CD14-positive monocyte (primary cell): Measurements from ENCODE around the gene YRDC. TPM values are rescaled to one million over a fixed set of nuclear protein-coding genes. Genes with fewer than 3 reads are reported as not detected.

Experiments used
- DNase-seq, 3 donors: peaks; one replicate each; pipeline ENCODE4 v3.0.0-alpha.2; 2011 to 2022
- H2AFZ ChIP-seq: 2 replicates; pipeline ENCODE4 v1.6.0; 2012; ENCODE audit warnings: mild to moderate bottlenecking, low read depth, low read length, inconsistent platforms; ENCODE audit not compliant: insufficient read depth, poor library complexity, severe bottlenecking
- H3K27ac ChIP-seq, 2 donors: 1 replicate in 1 of 2; 2 replicates in 1 of 2; pipeline ENCODE4 v1.5.1; 2012 to 2013; ENCODE audit warnings: low read length in 2 of 2, control low read depth in 1 of 2, inconsistent platforms in 1 of 2, low read depth in 1 of 2, mild to moderate bottlenecking in 1 of 2
- H3K27me3 ChIP-seq, 2 donors: one replicate each; pipeline versions ENCODE4 v1.6.0 to v1.6.1; 2011 to 2013; ENCODE audit warnings: low read length in 2 of 2; ENCODE audit not compliant: control insufficient read depth in 2 of 2, insufficient read depth in 2 of 2
- H3K36me3 ChIP-seq, 2 donors: replicated peaks in 1 of 2; 1 replicate in 1 of 2; 2 replicates in 1 of 2; pipeline versions ENCODE4 v1.5.1 to v1.6.1; 2012 to 2013; ENCODE audit warnings: low read length in 2 of 2, control low read depth in 1 of 2, inconsistent platforms in 1 of 2, mild to moderate bottlenecking in 1 of 2; ENCODE audit not compliant: insufficient read depth in 2 of 2, control insufficient read depth in 1 of 2
- H3K4me1 ChIP-seq, 2 donors: 1 replicate in 1 of 2; 2 replicates in 1 of 2; pipeline versions ENCODE4 v1.5.1 to v1.6.1; 2012 to 2013; ENCODE audit warnings: low read length in 2 of 2, control low read depth in 1 of 2, inconsistent platforms in 1 of 2, mild to moderate bottlenecking in 1 of 2, moderate library complexity in 1 of 2; ENCODE audit not compliant: insufficient read depth in 2 of 2, control insufficient read depth in 1 of 2
- H3K4me2 ChIP-seq: replicated peaks from 2 replicates; pipeline ENCODE3; 2012; ENCODE audit warnings: low read length, moderate library complexity, mild to moderate bottlenecking; ENCODE audit not compliant: poor library complexity, severe bottlenecking; ENCODE audit errors: extremely low read depth
- H3K4me3 ChIP-seq, 3 experiments: fragments of 200-600 bp in 1 of 3; sonication (generic) in 1 of 3; replicated peaks in 1 of 3; 1 replicate in 2 of 3; 2 replicates in 1 of 3; pipeline ENCODE4 v1.5.1; 2011 to 2013; ENCODE audit warnings: low read length in 3 of 3, mild to moderate bottlenecking in 3 of 3, control low read depth in 2 of 3, low read depth in 2 of 3, inconsistent platforms in 1 of 3, moderate library complexity in 1 of 3
- H3K79me2 ChIP-seq: 2 replicates; pipeline ENCODE4 v1.6.0; 2012; ENCODE audit warnings: mild to moderate bottlenecking, control low read depth, inconsistent platforms, low read length, moderate library complexity; ENCODE audit not compliant: insufficient read depth
- H3K9ac ChIP-seq: 2 replicates; pipeline ENCODE4 v1.6.0; 2017; ENCODE audit warnings: low read length, mild to moderate bottlenecking; ENCODE audit not compliant: insufficient read depth, poor library complexity, severe bottlenecking
- H3K9me3 ChIP-seq, 2 donors: replicated peaks in 1 of 2; 1 replicate in 1 of 2; 2 replicates in 1 of 2; pipeline versions ENCODE4 v1.5.1 to v1.6.1; 2012 to 2013; ENCODE audit warnings: low read length in 2 of 2, control low read depth in 1 of 2; ENCODE audit not compliant: control insufficient read depth in 1 of 2, insufficient read depth in 1 of 2
- H4K20me1 ChIP-seq: 2 replicates; pipeline ENCODE4 v1.6.0; 2012; ENCODE audit warnings: mild to moderate bottlenecking, low read length, control low read depth, moderate library complexity; ENCODE audit not compliant: insufficient read depth
- H3K27ac Mint-ChIP-seq, 7 donors: one replicate each; pipeline ENCODE4 v1.8.0; 2020; ENCODE audit warnings: mild to moderate bottlenecking in 7 of 7, mixed read lengths in 7 of 7, moderate library complexity in 6 of 7, inconsistent platforms in 2 of 7
- H3K27me3 Mint-ChIP-seq, 3 donors: one replicate each; pipeline ENCODE4 v1.8.0; 2021 to 2022; ENCODE audit warnings: low read depth in 3 of 3, mild to moderate bottlenecking in 3 of 3, mixed read lengths in 3 of 3, moderate library complexity in 3 of 3, inconsistent platforms in 1 of 3
- H3K36me3 Mint-ChIP-seq, 2 donors: one replicate each; pipeline ENCODE4 v1.8.0; 2020; ENCODE audit warnings: mixed read lengths in 2 of 2, inconsistent platforms in 1 of 2, mild to moderate bottlenecking in 1 of 2
- H3K4me1 Mint-ChIP-seq: one replicate; pipeline ENCODE4 v1.8.0; 2020; ENCODE audit warnings: mild to moderate bottlenecking, mixed read lengths
- H3K4me3 Mint-ChIP-seq, 2 donors: one replicate each; pipeline ENCODE4 v1.8.0; 2020; ENCODE audit warnings: mild to moderate bottlenecking in 2 of 2, mixed read lengths in 2 of 2, moderate library complexity in 1 of 2
- H3K9me3 Mint-ChIP-seq, 7 donors: one replicate each; pipeline ENCODE4 v1.8.0; 2020 to 2022; ENCODE audit warnings: mixed read lengths in 7 of 7, mild to moderate bottlenecking in 6 of 7, moderate library complexity in 6 of 7, inconsistent platforms in 2 of 7
- WGBS: methylation state at CpG from one replicate; pipeline ENCODE4 v1.1.5; 2013; ENCODE audit warnings: missing lambda C conversion rate; ENCODE audit not compliant: insufficient coverage; 5-methylcytosine and 5-hydroxymethylcytosine counted together
- intact Hi-C, 2 donors: fragments of 100-400 bp; cut with micrococcal nuclease; formaldehyde crosslinking; loops; one replicate each; pipeline versions ENCODE4 v1.15.0 to v1.15.1; 2023
- polyA plus RNA-seq, 3 donors: library from polyadenylated mRNA; depleted of rRNA in 1 of 3; unstranded in 2 of 3; stranded (reverse) in 1 of 3; fragments of 300-500 nt in 2 of 3; fragments of >200 nt in 1 of 3; fragmentation: Illumina TruSeq in 2 of 3; gene quantifications; 1 replicate in 2 of 3; 2 replicates in 1 of 3; pipeline ENCODE4 v1.2.3, GENCODE V29; 2012 to 2021
- TF ChIP-seq, protein P1 (sequence below): fragments of 200-600 bp; IDR thresholded peaks from one replicate; pipeline ENCODE4 v1.8.0; 2022; ENCODE audit warnings: antibody characterized with exemption, mild to moderate bottlenecking

The YRDC gene
- polyA plus RNA-seq, 3 donors = 10.4 to 29.6 (median 13.3) TPM

DNA sequence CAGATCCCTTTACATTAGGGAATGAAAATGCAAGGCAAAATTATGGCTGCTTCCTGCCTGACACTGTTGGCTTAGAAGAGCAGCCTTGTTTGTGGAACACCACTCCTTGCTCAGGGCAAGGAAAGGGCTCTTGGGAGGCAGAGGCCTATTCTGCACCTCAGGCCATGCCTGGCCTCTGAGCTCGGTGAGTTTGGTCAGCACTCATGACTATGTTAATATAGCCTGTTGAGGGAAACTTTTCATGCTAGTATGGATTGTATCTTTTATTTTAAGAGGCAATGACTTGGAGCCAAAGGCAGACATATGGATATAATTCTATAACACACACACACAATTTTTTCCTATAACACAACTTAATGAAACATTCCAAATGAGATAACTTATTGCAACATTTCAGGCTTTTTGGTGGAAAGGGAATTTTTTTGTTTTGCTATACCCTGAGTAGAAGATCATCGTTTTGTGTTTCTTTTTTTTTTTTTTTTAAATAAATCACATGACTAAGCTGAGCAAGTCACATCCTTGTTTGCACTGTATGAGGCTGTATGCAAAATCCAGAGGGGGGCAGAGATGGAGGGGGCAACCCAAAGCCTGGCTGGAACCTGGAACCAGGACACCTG is 5.6 kb upstream of the YRDC start:
- peaks cover 8 to 47% of the 10 kb centered on the region in 2 donors for H3K4me1 ChIP-seq
- H3K27ac ChIP-seq = peak overlapping the region in 1 of 2 donors; percentile 59
- no CpG with 5 or more reads among the region's 2 CpGs for WGBS
- Mint-ChIP-seq H3K9me3 (no peaks in the 10 kb centered on the region), H3K27ac (peak overlapping the region in 4 of 7 donors; percentile 18 to 69 (median 54)), H3K27me3 (no peaks in the 10 kb centered on the region), H3K4me3 (no peak overlapping the region), H3K36me3 (peaks cover 64 to 78% of the 10 kb centered on the region in 2 donors), H3K4me1 (peaks cover 44% of the 10 kb centered on the region)
- no peak overlapping the region for H3K9ac ChIP-seq
- H3K9me3 ChIP-seq = no peaks in the 10 kb centered on the region
- no peak for DNase-seq
- H3K4me3 ChIP-seq = no peak overlapping the region
- H4K20me1 ChIP-seq = peaks cover 83% of the 10 kb centered on the region
- H2AFZ ChIP-seq = no peak overlapping the region
- TF ChIP-seq, protein P1, sequence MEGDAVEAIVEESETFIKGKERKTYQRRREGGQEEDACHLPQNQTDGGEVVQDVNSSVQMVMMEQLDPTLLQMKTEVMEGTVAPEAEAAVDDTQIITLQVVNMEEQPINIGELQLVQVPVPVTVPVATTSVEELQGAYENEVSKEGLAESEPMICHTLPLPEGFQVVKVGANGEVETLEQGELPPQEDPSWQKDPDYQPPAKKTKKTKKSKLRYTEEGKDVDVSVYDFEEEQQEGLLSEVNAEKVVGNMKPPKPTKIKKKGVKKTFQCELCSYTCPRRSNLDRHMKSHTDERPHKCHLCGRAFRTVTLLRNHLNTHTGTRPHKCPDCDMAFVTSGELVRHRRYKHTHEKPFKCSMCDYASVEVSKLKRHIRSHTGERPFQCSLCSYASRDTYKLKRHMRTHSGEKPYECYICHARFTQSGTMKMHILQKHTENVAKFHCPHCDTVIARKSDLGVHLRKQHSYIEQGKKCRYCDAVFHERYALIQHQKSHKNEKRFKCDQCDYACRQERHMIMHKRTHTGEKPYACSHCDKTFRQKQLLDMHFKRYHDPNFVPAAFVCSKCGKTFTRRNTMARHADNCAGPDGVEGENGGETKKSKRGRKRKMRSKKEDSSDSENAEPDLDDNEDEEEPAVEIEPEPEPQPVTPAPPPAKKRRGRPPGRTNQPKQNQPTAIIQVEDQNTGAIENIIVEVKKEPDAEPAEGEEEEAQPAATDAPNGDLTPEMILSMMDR = no peak
- intact Hi-C loops = loop anchor here in 1 of 2 donors (10.0 kb wide), 1 partner anchor 191 kb away; the partner anchor contains the start of gene FHL3
- peaks cover 79% of the 10 kb centered on the region for H3K79me2 ChIP-seq
- H3K27me3 ChIP-seq = no peaks in the 10 kb centered on the region
- H3K4me2 ChIP-seq = no peak overlapping the region
- peaks cover 43 to 68% of the 10 kb centered on the region in 2 donors for H3K36me3 ChIP-seq

DNA sequence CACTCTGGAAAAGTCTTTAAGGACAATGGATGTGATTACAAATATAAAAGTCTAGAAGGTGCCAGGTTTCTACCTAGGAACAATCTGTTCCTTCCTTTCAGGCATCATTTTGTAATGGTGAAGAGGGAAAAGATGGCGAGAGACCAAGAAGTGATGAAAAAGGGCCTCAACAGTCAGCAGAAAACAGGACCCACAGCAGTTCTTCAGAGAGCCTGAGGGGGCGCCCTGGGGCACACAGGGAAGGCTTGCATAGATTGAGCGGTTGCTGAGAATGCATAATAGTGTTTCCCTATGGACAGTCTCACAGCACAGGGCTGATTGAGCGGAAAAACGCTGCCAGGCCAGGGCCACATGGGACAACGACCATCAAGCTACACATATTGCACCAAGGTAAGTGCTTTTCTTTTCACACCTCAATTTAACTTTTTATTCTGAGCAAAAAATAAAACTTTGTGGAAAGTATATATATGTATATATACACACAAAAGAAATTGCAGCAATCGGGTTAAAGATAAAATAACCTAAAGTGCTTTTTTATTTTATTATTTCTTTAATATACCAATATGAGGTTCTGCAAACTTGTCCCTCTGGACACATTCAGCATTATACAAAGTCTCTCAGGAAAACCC is 3.1 kb upstream of the YRDC start:
- intact Hi-C loops = loop anchor here in 1 of 2 donors (10.0 kb wide), 1 partner anchor 194 kb away; the partner anchor contains the start of gene FHL3
- Histone ChIP-seq H3K4me2 (no peak overlapping the region), H3K4me3 (no peak overlapping the region), H3K79me2 (peaks cover 82% of the 10 kb centered on the region), H4K20me1 (peaks cover 84% of the 10 kb centered on the region), H3K27me3 (no peaks in the 10 kb centered on the region), H3K4me1 (peaks cover 18 to 61% of the 10 kb centered on the region in 2 donors), H3K9me3 (no peaks in the 10 kb centered on the region), H2AFZ (no peak overlapping the region), H3K9ac (no peak overlapping the region), H3K27ac (peak overlapping the region in 1 of 2 donors; percentile 9), H3K36me3 (peaks cover 23 to 51% of the 10 kb centered on the region in 2 donors)
- DNase-seq = peak; percentile 65 to 81 (median 80)
- no peaks in the 10 kb centered on the region for H3K9me3 Mint-ChIP-seq
- peaks cover 46 to 60% of the 10 kb centered on the region in 2 donors for H3K36me3 Mint-ChIP-seq
- no peaks in the 10 kb centered on the region for H3K27me3 Mint-ChIP-seq
- H3K27ac Mint-ChIP-seq = peak overlapping the region in 6 of 7 donors; percentile 22 to 50 (median 38)
- TF ChIP-seq, protein P1 = peak; percentile 97
- H3K4me3 Mint-ChIP-seq = no peak overlapping the region
- H3K4me1 Mint-ChIP-seq = peaks cover 54% of the 10 kb centered on the region
- WGBS = no CpG with 5 or more reads among the region's 7 CpGs
